GM10248 (cell line): ENCODE results near the gene ADCY6.

Source experiments
- CTCF ChIA-PET: fragments of 300-600 bp; sonication (Branson Sonifier 250); formaldehyde crosslinking; extraction: SDS; loops from one replicate; lab custom pipeline; 2021; ENCODE audit warnings: antibody characterized with exemption; lab: Yijun Ruan, JAX
- POLR2A ChIA-PET: fragments of 350-650 bp; sonication (Branson Sonifier 250); formaldehyde crosslinking; extraction: SDS; loops from one replicate; lab custom pipeline; 2020; ENCODE audit warnings: antibody characterized with exemption; lab: Yijun Ruan, JAX
- DNase-seq: peaks from one replicate; pipeline ENCODE4 v3.0.0; 2012; ENCODE audit errors: extremely low spot score
- TF ChIP-seq, protein P1 (sequence below): IDR thresholded peaks from 2 replicates; pipeline ENCODE4 v1.5.1; 2012; ENCODE audit warnings: mild to moderate bottlenecking, low read depth; ENCODE audit errors: extremely low read depth, missing control alignments, control extremely low read depth

The ADCY6 gene

DNA sequence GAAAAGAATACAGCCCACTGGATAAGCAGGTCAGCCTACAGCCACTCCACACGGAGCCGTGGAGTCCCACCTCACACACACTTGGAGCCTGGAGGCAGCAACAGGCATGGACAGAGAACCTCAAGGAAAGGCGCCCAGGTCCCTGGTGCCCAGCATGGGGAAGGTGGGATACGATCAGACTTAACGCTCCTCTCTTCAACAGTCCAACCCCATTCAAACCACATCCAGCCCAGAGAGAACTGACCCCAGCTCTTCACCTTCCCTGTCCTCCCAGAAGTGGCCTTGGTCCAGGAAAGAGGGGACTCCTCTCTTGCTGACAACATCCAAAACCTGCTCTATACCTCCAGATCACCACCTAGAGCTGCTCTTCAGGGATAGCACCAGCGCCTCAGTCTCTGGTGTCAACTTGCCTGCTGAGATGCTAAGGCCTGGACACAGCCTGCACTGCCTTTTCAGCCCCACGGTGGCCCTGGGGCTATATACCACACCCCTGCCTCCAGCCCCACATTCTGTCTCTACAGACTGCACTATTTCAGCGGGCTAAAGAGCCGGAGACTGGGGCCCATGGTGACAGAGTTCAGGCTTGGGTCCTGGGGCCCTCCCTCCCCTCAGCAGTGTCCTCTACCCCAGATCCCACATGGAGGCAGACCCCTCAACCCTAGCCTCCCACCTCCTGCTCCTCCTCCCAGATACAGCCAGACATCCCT is 7.0 kb downstream of the ADCY6 start:
- CTCF ChIA-PET, result interaction anchor here (1.4 to 11.1 kb wide), 5 partner anchors 9 to 33 kb away, joined by 3 to 57 read pairs (median 7); no protein-coding TSS in a partner anchor
- POLR2A ChIA-PET, result no interaction called here
- TF ChIP-seq, protein P1, sequence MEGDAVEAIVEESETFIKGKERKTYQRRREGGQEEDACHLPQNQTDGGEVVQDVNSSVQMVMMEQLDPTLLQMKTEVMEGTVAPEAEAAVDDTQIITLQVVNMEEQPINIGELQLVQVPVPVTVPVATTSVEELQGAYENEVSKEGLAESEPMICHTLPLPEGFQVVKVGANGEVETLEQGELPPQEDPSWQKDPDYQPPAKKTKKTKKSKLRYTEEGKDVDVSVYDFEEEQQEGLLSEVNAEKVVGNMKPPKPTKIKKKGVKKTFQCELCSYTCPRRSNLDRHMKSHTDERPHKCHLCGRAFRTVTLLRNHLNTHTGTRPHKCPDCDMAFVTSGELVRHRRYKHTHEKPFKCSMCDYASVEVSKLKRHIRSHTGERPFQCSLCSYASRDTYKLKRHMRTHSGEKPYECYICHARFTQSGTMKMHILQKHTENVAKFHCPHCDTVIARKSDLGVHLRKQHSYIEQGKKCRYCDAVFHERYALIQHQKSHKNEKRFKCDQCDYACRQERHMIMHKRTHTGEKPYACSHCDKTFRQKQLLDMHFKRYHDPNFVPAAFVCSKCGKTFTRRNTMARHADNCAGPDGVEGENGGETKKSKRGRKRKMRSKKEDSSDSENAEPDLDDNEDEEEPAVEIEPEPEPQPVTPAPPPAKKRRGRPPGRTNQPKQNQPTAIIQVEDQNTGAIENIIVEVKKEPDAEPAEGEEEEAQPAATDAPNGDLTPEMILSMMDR, result no peak

DNA sequence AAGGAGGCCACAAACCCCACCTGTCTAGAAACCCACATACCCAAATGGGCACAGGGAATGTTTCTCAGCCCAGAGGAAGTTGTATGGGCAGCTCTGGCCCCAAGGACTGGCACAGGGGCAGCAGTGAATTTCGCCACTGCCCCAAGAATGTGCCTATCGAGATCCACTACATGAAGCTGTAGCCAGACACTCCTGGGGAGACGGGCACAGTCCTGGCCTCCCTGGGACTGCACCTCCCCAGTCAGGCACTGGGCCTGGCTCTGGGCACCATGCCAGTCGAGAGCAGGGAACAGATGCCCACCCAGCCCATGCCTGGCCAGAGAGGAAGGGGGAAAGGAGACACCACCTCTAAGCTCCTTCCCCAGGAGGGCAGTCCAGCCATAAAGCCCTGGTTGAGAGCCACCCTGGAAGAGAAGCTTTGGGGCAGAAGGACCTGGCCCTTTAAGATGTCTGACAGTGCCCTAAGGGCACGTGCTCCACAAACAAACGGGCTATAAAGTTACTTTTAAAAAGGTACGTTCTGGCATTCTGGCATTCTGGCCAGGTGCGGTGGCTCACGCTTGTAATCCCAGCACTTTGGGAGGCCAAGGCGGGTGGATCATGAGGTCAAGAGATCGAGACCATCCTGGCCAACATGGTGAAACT is 8.4 kb downstream of the ADCY6 start:
- TF ChIP-seq, protein P1, result no peak

More for the DNA sequence above, 7.0 kb downstream of the ADCY6 start:
- no peak for DNase-seq

DNA sequence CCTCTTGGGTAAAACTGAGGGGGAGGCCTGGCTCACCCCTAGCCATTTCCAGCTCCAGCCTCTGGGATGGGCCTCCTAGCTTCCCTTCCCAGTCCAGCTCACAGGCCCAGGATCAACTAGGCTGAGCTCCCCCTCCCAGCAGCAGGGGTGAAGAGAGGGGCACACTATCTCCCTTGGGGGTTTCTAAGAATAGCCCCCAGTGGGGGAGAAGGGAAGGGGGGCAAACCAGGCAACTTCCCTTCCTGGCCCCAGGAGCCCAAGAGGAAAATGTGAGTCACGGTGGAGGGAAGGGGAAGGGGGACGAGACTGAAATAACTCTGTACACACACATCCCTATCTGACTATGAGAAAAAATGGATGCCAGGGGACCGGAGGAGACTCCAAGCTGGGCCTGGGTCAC is 9.0 kb downstream of the ADCY6 start:
- TF ChIP-seq, protein P1, result no peak
- ChIA-PET POLR2A (no interaction called here), CTCF (interaction anchor here (1.3 to 11.1 kb wide), 3 partner anchors 16 to 26 kb away, joined by 4 to 57 read pairs (median 24); no protein-coding TSS in a partner anchor)
- DNase-seq, result no peak

More for the DNA sequence above, 8.4 kb downstream of the ADCY6 start:
- DNase-seq, result no peak
- ChIA-PET CTCF (interaction anchor here (0.9 to 11.1 kb wide), 5 partner anchors 10 to 34 kb away, joined by 4 to 57 read pairs (median 7); no protein-coding TSS in a partner anchor), POLR2A (no interaction called here)

DNA sequence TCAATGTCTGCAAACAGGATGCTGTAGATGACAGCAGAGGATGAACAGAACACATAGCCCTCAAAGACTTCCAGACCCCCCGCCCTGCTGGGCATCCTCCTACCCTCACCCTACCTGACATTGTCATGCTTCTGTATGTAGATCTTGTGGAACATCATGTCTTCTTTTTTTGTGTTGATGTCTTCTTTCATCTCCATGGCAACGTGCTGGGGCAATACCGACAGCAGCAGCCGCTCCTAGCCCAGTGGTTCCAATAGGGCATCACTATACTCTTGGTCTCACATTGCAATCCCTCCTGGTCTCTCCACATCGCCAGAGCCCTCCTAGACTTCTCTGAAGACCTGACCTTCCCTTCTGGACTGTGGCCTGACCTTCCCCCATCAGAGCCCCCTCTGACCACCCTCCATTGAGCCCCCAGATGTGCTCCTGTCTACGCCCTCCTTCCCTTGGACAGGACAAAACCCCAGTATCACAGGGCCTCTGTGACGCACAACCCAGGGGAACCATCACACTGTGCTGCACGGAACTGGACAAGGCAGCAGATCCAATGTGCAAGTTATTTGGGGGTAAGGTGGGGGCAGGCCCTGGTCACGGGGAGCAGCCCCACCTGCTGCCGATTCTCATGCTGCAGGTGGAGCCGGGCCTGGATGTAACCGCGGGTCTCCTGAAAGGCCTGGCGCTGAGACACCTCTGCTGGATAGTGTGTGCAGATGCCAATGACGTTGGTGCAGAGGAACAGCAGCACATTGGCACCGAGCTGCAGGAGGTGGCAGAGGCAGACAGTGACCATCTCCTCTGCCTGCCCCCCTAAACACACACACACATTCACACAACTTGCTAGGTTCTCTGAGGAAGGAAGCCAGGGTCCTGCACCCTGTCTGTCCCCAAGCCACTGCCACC is 11.1 kb downstream of the ADCY6 start:
- ChIA-PET POLR2A (interaction anchor here (0.6 to 0.7 kb wide), 2 partner anchors 87 to 135 kb away, joined by 4 to 7 read pairs; no protein-coding TSS in a partner anchor), CTCF (interaction anchor here (1.1 to 11.1 kb wide), 6 partner anchors 10 to 37 kb away, joined by 3 to 57 read pairs (median 5); no protein-coding TSS in a partner anchor)
- no peak for DNase-seq
- TF ChIP-seq, protein P1, result no peak

DNA sequence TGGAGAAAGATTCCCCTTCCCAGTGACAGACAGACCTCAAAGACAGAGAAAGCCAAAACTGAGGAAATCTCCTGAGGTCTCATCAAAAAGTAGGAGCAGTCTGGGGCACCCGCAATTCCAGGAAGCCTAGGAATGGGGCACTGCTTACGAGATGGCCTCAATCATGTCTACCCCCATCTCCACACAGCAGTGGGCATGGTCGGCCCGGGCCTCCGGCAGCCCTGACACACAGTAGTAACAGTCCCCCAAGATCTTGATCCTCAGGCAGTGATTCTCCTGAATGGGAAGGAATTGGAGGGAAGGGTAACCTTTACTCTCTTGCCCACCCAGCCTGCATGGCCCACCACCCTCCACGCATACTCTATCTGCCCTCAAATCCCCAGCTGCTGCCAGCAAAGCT is 11.9 kb downstream of the ADCY6 start:
- ChIA-PET CTCF (interaction anchor here (1.1 to 11.1 kb wide), 3 partner anchors 19 to 38 kb away, joined by 4 to 57 read pairs (median 5); no protein-coding TSS in a partner anchor), POLR2A (no interaction called here)
- TF ChIP-seq, protein P1, result no peak
- no peak for DNase-seq
